Measurements from ENCODE around the gene CENPL. TPM values are rescaled to one million over a fixed set of nuclear protein-coding genes. Genes with fewer than 3 reads are reported as not detected.

Gene CENPL, protein sequence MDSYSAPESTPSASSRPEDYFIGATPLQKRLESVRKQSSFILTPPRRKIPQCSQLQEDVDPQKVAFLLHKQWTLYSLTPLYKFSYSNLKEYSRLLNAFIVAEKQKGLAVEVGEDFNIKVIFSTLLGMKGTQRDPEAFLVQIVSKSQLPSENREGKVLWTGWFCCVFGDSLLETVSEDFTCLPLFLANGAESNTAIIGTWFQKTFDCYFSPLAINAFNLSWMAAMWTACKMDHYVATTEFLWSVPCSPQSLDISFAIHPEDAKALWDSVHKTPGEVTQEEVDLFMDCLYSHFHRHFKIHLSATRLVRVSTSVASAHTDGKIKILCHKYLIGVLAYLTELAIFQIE
- 3.7 TPM for total RNA-seq

DNA sequence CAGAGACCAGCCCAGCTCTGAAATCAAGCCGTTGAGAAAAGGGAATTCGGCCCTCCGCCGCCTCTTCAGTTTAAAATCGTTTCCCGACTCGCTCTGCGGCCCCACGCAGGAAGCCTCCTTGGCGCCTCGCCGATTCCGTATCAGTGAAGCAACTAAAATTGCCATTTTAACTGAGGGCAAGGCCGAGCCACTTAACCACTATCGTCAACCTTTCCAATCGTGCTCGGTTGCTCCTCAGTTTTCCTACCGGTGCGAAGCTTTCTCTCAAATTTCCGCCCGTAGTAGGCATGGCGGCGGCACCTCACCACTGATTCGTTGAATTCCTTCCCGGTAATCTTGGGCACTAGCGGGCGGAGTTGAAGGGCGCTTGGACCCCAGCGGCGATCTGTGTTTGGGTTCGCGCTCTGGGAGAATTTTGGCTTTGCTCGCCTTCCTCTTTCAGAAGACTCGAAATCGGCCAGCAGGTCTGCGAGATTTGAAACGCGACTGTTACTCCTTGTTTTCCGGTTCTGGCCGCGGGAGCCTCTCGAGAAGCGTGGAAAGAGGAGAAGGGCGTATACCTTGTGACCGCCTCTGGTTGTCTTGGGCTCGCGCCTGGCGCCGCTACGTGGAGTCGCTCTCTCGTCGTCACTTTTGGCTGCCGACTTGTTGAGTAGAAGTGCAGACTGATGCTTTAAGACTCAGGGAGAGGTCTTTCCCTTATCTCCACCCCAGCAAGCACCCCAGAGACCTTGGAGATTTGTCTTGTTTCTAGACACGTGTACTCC, at the start of gene CENPL, which contains the start of gene DARS2:
TSS of gene CENPL (minus strand) at position 569 of the 767 bp plus-strand sequence. CDS start 13,584 bp downstream, outside the sequence.
TSS of gene DARS2 (plus strand) at position 359 of the 767 bp plus-strand sequence. CDS start 557 bp downstream, outside the sequence.
- no peaks in the 10 kb centered on the region for H3K27me3 ChIP-seq
- peak; percentile 96 to 98 for DNase-seq (ENCODE audit: extremely low spot score in 2 of 2)
- peaks cover 15% of the 10 kb centered on the region for H3K4me1 ChIP-seq
- TF ChIP-seq POLR2A (IDR thresholded peaks at IDR 0.05) (peak in 1 of 2 donors; percentile 17), POLR2AphosphoS5 (IDR thresholded peaks at IDR 0.05; ENCODE audit: insufficient read depth in 1 of 2, low read depth in 1 of 2) (peak; percentile 89 to 96)
- TF ChIP-seq, protein P1, sequence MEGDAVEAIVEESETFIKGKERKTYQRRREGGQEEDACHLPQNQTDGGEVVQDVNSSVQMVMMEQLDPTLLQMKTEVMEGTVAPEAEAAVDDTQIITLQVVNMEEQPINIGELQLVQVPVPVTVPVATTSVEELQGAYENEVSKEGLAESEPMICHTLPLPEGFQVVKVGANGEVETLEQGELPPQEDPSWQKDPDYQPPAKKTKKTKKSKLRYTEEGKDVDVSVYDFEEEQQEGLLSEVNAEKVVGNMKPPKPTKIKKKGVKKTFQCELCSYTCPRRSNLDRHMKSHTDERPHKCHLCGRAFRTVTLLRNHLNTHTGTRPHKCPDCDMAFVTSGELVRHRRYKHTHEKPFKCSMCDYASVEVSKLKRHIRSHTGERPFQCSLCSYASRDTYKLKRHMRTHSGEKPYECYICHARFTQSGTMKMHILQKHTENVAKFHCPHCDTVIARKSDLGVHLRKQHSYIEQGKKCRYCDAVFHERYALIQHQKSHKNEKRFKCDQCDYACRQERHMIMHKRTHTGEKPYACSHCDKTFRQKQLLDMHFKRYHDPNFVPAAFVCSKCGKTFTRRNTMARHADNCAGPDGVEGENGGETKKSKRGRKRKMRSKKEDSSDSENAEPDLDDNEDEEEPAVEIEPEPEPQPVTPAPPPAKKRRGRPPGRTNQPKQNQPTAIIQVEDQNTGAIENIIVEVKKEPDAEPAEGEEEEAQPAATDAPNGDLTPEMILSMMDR (IDR thresholded peaks at IDR 0.05): peak in 1 of 3 experiments; percentile 20
- peak within 1 kb of the TSS; percentile 87 for H3K27ac ChIP-seq
- H3K9me3 ChIP-seq: no peaks in the 10 kb centered on the region
- intact Hi-C loops (cut with DNase I): loop anchor here (1.0 to 10.0 kb wide), 2 partner anchors 347 to 400 kb away; partner anchors contain the start of gene PRDX6
- peaks cover 0 to 6% of the 10 kb centered on the region in 2 donors for H3K36me3 ChIP-seq
- H3K4me3 ChIP-seq: peak within 1 kb of the TSS; percentile 60 to 81

DNA sequence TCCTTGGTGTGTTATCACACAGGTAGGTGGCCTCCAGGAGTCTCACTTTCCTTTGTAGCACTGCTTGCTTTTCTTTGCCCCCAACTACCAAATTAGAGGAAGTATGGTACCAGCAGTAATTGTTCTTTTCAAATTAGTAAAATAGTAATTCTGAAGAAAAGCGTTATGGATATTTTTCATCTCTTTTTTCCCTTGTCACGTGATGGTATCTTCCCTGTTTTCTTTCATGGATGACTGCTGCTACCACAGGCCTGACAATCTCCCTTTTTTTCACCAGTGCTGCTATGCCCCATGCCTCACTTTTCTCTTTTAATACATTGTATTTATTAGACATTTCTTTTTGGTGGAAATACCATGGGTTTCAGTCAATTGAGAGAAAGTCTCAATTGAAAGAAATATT, 46.8 kb upstream of the CENPL start:
- H3K36me3 ChIP-seq: peaks cover 0 to 26% of the 10 kb centered on the region in 2 donors
- DNase-seq (ENCODE audit: extremely low spot score in 2 of 2): no peak
- H3K4me3 ChIP-seq: no peak overlapping the region
- intact Hi-C loops (cut with DNase I): no loop called here
- no peaks in the 10 kb centered on the region for H3K9me3 ChIP-seq
- no peak overlapping the region for H3K27ac ChIP-seq
- no peaks in the 10 kb centered on the region for H3K27me3 ChIP-seq
- TF ChIP-seq POLR2A (IDR thresholded peaks at IDR 0.05) (no peak), POLR2AphosphoS5 (IDR thresholded peaks at IDR 0.05; ENCODE audit: insufficient read depth in 1 of 2, low read depth in 1 of 2) (no peak)
- peaks cover 22% of the 10 kb centered on the region for H3K4me1 ChIP-seq

DNA sequence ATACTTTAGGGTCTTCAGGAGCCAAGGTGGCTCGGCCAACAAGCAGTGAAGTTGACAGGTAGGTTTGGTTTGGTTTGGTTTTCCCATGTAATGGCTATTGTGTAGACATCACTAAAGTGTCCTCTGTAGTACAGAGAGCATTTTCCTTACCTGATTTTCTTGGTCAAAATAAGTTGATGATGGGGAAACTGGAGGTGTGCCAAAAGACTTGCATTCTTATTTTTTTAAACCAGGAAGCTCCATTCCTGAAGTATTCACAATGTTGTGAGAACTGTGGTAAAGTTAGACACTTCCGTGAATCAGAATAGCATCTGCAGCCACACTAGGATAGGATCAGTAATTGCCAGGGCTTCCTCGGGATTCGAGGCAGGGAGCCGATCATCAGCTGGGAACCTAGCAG, 46.4 kb upstream of the CENPL start:
- Histone ChIP-seq H3K9me3 (no peaks in the 10 kb centered on the region), H3K4me1 (peaks cover 26% of the 10 kb centered on the region), H3K4me3 (no peak overlapping the region), H3K27ac (no peak overlapping the region), H3K36me3 (peaks cover 0 to 26% of the 10 kb centered on the region in 2 donors), H3K27me3 (no peaks in the 10 kb centered on the region)
- intact Hi-C loops (cut with DNase I): no loop called here
- no peak for DNase-seq (ENCODE audit: extremely low spot score in 2 of 2)
- TF ChIP-seq, protein P1 (IDR thresholded peaks at IDR 0.05): no peak
- TF ChIP-seq POLR2A (IDR thresholded peaks at IDR 0.05) (no peak), POLR2AphosphoS5 (IDR thresholded peaks at IDR 0.05; ENCODE audit: insufficient read depth in 1 of 2, low read depth in 1 of 2) (no peak)

DNA sequence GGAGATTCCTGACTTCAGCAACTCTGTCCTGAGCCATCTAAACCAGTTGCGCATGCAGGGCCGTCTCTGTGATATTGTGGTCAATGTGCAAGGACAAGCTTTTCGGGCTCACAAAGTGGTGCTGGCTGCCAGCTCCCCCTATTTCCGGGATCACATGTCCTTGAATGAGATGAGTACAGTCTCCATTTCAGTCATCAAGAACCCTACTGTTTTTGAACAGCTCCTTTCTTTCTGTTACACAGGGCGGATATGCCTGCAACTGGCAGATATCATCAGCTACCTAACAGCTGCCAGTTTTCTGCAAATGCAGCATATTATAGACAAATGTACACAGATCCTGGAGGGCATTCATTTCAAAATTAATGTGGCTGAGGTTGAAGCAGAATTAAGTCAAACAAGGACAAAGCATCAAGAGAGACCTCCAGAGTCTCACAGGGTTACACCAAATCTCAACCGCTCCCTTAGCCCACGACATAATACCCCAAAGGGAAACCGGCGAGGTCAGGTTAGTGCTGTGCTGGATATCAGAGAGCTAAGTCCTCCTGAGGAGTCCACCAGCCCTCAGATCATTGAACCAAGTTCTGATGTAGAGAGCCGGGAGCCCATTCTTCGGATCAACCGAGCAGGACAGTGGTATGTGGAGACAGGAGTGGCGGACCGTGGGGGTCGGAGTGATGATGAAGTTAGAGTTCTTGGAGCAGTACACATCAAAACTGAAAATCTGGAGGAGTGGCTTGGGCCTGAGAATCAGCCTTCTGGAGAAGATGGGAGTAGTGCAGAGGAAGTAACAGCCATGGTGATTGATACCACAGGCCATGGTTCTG, 45.8 kb upstream of the CENPL start:
- Histone ChIP-seq H3K9me3 (no peaks in the 10 kb centered on the region), H3K27me3 (no peaks in the 10 kb centered on the region), H3K4me3 (no peak overlapping the region), H3K4me1 (peaks cover 33% of the 10 kb centered on the region), H3K36me3 (peaks cover 0 to 26% of the 10 kb centered on the region in 2 donors), H3K27ac (peak overlapping the region; percentile 9)
- intact Hi-C loops (cut with DNase I): no loop called here
- TF ChIP-seq POLR2A (IDR thresholded peaks at IDR 0.05) (no peak), POLR2AphosphoS5 (IDR thresholded peaks at IDR 0.05; ENCODE audit: insufficient read depth in 1 of 2, low read depth in 1 of 2) (no peak)
- TF ChIP-seq, protein P1 (IDR thresholded peaks at IDR 0.05): no peak
- no peak for DNase-seq (ENCODE audit: extremely low spot score in 2 of 2)

DNA sequence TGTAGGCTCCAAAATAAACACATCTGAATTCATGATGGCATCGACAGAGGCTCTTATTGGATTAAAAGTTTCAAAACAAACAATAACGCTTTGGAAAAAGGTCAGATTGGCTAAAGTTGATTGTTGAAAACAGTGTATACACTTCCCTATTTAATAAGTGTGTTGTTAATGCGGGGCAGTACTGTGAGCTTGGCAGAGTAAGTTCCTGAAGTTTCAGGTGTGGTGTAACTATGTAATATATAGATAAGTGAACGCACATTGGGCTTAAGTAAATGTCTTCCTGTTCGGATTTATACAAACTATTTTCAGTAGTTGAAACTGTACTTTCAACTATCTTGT, 44.3 kb upstream of the CENPL start:
- TF ChIP-seq POLR2AphosphoS5 (IDR thresholded peaks at IDR 0.05; ENCODE audit: insufficient read depth in 1 of 2, low read depth in 1 of 2) (no peak), POLR2A (IDR thresholded peaks at IDR 0.05) (no peak)
- TF ChIP-seq, protein P1 (IDR thresholded peaks at IDR 0.05): no peak
- H3K4me1 ChIP-seq: peaks cover 42% of the 10 kb centered on the region
- DNase-seq (ENCODE audit: extremely low spot score in 2 of 2): no peak
- peaks cover 7 to 38% of the 10 kb centered on the region in 2 donors for H3K36me3 ChIP-seq
- intact Hi-C loops (cut with DNase I): loop anchor here (5.0 kb wide), 1 partner anchor 392 kb away; the partner anchor contains the start of gene PRDX6
- peak overlapping the region; percentile 99 for H3K27ac ChIP-seq
- peak overlapping the region; percentile 86 to 92 for H3K4me3 ChIP-seq
- H3K27me3 ChIP-seq: no peaks in the 10 kb centered on the region
- no peaks in the 10 kb centered on the region for H3K9me3 ChIP-seq

Measured in vagina (tissue), 2 donors.